ENCODE data around the gene SEMA4A.
A peak's percentile ranks its signal among the peaks of the same experiment; 100 is the strongest.

SEMA4A gene

DNA sequence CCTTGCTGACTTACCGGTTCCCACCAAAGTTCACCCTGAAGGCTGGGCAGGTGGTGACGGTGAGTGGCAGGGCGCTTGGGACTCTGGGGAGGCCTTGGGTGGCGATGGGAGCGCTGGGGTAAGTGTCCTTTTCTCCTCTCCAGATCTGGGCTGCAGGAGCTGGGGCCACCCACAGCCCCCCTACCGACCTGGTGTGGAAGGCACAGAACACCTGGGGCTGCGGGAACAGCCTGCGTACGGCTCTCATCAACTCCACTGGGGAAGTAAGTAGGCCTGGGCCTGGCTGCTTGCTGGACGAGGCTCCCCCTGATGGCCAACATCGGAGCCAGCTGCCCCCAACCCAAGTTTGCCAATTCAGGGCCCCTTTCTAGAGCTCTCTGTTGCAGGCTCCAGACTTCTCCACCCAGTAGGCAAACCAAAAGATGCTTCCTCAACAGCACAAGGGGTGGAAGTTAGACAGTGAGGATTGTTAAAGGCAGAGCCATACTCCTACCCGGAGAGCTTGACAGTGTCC, 16.4 kb upstream of the SEMA4A start:
- no peak for FAIRE-seq

DNA sequence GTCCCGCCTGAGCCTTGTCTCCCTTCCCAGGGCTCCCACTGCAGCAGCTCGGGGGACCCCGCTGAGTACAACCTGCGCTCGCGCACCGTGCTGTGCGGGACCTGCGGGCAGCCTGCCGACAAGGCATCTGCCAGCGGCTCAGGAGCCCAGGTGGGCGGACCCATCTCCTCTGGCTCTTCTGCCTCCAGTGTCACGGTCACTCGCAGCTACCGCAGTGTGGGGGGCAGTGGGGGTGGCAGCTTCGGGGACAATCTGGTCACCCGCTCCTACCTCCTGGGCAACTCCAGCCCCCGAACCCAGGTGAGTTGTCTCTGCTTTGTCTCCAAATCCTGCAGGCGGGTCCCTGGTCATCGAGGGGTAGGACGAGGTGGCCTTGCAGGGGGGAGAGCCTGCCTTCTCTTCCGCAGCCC, 14.9 kb upstream of the SEMA4A start:
- no peak for FAIRE-seq

DNA sequence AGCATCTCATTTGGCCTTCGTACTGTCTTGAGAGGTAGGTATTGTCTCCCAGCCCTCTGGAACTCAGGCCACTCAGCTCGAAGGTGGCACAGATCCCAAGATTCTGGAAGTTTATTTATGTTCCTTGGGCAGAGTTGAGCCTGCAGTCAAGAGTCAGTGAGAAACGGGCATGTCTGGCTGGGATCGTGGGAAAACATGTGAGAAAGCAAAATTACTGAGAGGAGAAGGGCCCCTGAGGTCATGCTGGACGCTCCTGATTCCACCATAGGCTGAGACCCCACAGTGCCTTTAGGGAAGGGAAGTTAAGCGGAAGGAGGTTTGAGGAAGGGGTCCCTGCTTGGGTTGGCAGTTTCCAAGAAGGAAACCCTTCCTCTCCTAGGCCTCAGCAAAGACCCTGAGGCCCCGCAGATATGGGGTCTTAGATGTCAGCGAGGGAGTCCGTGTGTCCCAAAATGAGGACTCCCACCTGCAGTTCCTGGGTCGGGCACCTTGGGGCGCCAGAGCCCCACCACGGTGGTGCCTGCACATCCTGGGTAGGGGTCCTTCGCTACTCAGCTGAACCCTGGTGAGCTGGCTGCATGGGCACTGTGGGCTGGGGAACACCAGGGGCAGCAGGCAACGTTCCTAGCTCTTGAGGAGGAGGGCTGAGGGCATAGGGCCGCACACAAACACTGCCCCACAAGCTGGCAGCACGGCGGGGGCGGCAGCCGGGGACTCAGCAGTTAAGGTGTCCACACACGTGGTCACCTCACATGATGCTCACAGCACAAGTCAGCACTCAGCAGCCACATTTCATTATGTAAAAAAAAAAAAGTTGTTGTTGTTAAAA, 12.3 kb upstream of the SEMA4A start:
- FAIRE-seq: no peak

DNA sequence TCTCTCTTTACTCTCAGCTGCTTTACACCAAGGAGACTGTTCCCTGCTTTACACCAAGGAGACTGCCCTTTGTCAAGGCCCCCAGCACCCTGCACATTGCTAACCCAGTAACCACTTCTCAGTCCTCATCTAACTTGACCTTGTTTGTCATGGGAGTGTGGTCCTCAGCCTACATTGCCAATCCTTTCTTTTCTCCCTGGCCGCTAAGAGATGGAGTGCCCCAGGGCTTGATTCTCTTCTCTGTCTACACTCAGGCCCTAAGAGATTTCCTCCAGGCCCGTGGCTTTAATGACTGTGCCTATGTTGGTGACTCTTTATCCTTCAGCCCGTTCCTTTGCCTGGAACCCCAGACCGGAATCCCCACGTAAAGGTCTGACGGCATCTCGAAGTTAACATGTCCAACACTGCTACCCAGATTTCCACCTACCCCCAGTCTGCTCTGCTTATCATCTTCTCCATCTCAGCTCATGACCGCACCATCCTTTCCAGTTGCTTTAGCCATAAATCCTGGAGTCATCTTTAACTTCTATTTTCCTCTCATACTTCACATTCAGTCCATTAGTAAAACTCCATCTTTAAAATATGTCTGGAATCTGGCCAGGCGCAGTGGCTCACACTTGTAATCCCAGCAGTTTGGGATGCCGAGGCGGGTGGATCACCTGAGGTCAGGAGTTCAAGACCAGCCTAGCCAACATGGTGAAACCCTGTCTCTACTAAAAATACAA, 9.5 kb upstream of the SEMA4A start:
- FAIRE-seq: no peak

DNA sequence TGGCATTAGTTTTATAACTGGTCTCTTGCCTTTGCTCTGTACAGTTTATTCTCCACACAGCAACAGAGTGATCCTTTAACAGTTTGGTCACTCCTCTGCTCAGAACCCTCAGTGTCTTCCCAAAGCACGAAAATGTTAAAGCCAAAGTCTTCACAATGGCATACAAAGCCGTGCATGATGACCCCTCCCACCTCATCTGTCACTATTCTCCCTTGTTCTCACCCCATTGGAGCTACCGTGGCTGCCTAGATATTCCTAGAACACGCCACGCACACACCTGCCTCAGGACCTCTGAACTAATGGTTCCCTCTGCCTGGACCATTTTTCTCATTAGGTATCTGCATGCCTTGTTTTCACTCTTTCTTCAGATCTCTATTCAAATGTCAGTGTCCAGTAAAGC, 8.6 kb upstream of the SEMA4A start:
- no peak for FAIRE-seq

DNA sequence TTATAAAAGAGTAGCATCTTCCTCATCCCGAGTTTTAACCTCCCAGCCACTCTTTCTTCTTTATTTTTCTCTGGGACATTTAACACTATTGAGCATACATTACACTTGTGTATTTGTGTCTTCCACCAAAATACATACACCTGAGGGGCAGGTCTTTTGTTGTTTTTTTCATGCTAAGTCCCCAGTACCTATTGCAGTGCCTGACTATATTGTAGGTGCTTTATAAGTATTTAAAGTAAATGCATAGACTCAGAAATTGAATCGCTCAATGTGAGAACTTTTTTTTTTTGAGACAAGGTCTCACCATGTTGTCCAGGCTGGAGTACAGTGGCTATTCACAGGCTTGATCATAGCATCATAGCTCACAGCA, 7.8 kb upstream of the SEMA4A start:
- FAIRE-seq: no peak

DNA sequence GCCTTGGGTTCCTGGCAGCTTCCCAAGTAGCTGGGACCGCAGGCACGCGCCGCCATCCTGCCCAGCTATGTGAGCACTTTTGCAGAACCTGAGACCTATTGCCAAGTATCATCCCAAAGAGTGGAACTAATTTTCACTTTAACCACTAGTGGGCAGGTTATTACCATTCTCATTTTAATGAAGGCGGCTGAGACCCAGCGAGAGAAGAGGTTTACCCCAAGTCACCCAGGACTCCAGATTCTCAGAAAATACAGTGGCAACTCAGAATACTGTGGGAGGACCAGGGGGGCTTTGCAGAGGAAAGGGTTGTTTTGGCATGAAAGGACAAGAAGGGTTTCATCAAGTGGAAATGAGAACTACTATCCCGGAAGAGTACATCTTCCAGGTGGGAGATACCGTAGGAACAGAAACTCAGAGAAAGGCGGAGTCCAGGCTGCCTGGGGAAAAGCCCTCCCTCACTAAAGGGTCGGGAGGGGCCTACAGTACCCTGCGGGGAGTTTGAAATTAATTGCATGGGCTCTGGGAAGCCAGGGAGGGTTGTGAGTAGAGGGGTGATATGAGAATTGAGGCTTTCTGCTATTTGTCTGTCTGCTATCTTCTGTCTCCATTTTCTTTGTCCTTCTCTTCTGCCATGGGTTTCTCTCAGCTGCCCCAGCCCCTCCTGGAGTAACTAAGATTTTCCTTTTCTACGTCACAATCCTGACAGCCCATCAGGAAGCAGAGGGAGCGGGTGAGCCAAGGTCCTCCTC, 7.2 kb upstream of the SEMA4A start:
- FAIRE-seq: peak; percentile 93

DNA sequence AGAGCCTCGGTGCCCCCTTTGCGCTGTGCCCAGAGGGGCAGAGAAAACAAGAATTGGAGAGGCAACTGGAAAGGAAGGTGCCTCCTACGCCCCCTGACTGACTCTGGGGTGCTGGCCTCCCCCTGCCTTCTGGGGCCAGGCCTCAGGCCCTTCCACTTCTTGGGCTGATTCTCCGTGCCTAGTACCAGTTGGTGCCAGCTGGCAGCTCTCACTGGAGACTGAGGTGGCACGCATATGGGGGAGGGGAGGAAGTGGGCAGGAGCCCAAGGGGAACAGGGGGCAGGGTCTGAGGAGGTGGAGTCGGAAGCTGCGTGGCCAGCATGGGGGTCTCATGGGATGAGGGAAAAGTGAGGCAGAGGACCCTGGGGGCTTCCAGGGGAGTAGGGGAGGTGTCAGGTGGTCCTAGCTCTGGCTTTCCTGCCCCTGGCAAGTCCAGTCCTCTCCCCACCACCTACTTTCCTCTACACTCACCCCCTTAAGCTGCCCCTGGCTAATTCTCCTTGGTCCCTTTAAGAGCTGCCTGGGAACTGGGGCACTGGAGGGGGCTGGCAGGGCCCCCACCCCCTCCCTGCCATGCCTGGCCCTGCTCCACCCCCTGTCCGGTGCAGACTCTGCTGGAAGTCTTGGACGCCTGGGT, 6.5 kb upstream of the SEMA4A start:
- FAIRE-seq: no peak

DNA sequence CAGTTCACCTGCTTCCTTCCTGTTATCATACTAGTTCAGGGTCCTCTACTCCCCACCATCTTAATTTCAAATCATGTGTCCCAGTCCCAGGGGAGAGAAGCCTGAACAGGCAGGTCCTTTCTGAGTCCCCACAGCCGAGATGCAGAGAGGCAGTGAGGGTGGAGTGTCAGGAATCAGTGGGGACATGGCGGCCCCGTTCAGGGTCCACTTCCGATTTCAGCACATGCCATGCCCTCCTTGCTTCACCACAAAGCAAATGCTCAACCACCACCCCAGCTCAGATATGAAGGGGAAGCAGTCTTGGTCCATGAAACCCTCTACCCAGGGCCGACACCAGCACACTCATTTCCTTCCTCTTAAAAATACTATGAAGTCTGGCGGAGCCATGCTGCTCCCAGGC, 5.2 kb upstream of the SEMA4A start:
- no peak for FAIRE-seq

DNA sequence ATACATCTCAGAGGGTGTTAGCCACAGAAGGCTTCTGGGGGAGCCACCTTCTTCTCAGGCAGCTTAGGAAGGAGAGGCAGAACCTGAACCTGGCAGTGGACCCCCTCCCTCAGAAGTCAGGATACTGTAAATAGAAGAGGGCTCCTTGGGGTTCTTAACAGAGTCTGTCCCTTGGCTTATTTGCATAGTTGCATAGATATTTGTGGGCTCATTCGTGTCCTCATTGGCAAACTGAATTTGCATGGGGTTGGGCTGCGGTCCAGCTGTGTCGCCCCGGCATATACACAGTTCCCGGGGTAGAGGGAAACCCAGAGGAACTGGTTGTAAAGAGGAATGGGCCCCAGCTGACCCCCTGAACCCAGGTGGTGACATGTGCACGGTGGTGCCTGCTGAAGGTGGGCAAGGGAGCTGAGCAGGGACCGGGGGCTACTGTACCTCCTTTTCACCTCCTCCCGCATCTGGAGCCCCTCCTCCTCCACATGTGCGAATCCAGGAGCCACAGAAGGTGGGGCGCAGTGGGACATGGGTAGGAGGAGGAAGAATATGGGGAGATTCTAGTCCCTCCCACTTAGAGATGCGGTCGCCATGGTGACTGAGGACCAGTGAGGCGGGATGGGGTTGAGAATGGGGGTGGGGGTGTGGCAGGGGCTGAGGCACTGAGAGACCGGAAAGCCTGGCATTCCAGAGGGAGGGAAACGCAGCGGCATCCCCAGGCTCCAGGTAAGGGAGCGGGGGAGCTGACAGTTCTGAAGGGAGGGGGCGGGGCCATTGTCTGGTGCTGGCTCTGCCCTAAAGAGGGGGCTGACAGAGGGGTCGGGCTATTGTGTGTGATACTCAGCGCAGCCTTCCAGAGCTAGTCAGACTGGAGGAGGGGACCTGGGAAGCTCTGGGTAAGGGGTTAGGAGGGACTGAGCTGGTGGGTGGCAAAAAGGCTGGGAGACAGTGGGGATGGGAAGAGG, 3.7 kb upstream of the SEMA4A start:
- FAIRE-seq: no peak

DNA sequence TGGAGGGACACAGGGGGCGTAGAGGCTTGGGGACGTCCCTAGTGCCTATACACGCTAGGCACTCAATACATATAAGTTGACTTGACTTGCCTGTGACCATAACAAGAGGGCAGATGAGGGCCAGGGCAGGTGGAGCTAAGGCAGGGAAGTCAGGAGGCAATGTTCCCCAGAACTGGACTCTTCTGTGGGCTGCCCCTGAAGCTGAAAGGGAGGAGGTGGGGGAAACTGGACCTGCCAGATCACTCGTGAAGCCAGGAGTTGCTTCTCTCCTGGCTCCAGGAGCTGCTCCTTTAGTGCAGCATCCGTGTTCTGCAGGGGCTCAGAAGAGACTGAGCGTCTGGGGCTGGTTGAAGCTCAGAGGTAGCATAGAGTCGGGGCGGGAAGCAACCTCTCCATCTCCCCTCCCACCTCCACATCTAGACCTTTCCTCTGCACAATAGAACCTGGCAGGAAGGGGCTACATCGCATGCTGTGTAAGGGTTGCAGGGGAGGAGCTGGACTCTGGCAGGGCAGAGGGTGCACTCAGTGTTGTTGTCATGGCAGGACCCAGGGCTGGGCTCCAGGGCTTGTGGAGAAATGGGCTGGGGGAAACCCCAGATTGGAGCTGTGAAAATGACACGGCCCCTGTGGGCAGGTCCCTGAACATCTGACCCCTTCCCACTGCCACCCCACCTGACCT, 2.9 kb upstream of the SEMA4A start:
- no peak for FAIRE-seq

DNA sequence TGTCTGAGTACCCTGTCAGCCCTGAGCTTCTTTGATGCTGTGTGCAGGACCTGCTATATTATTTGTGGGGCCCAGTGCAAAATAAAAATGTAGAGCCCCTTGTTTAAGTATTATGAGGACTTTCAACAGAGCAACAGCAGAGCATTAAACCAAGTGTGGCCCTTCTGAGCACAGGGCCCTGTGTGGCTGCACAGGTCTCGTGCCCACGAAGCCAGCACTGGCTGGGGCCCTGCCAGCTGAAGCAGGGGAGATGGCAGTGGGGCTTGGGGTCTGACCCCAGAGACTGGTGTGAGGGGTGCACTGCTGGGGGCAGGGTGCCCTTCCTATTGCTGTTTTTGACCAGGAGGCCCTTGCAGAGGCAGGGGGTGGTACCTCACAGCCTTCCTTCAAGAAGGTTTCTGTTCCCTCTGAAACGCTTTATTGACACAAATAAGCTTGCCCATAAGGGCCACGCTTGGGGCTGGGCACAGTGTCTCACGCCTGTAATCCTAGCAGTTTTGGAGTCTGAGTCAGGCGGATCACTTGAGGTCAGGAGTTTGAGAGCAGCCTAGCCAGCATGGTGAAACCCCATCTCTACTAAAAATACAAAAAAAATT, 2.2 kb upstream of the SEMA4A start:
- no peak for FAIRE-seq

DNA sequence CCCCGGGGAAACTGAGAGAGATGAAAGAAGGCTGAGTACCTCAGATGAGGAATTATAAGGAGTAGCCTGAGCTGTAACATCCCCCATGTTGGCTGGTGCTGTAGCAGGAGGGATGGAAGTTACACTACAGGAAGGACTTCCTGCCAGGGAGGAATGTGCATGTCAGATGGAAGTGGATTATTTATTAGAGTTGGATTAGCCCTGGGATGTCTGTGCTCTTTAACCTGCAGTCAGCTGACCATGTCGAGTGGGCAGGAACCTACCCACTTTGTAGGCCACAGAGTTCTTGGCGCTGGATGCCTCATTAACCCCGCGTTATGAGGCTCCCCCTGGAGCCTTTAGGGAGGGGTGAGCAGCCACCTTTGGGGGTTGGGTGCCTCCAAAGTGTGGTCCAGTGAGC, 757 bp upstream of the SEMA4A start:
- FAIRE-seq: no peak

DNA sequence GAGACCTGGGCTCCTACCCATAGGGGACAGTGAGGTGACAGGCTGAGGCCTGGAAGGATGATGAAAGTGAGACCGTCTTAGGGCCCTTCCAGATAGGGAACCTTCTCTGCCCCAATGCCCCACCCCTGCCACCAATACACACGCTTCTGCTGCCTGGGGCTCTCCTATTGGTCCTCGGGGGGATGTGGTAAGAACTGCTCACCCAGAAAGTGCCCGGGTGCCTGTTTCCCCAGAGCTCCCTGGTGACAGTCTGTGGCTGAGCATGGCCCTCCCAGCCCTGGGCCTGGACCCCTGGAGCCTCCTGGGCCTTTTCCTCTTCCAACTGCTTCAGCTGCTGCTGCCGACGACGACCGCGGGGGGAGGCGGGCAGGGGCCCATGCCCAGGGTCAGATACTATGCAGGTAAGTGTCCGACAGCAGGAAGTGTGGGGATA, 948 bp downstream of the SEMA4A start:
- FAIRE-seq: no peak

DNA sequence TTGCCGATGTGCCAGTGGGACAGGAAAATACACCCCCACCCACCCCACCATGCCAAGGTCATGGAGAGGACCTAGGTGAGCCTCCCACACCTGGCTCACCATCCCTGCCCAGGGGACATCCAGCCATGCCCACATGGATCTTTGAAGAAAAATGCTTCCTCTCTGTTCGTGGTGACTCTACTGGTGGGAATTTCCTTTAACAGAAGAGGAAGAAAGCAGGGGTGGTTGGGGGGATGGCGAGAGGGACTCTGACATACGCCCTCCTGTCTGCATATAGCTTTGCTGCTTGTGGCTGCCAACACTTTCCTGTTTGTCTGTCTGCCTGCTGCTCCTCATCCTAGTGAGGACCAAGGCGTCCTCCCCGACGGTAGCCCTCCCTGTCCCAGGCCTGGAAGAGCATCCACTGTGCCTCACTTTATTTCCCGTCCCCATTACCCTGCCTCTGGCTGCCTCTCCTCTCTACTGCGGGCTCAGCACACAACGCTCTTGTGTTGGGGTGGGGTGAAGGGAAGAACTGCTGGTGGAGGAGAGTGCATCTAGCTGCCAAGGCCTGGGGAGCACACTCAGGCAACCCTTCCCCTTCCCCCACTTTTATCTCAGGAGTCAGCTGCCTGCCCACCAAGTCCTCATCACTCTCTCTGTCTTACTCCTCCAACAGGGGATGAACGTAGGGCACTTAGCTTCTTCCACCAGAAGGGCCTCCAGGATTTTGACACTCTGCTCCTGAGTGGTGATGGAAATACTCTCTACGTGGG, 2.5 kb downstream of the SEMA4A start:
- no peak for FAIRE-seq

DNA sequence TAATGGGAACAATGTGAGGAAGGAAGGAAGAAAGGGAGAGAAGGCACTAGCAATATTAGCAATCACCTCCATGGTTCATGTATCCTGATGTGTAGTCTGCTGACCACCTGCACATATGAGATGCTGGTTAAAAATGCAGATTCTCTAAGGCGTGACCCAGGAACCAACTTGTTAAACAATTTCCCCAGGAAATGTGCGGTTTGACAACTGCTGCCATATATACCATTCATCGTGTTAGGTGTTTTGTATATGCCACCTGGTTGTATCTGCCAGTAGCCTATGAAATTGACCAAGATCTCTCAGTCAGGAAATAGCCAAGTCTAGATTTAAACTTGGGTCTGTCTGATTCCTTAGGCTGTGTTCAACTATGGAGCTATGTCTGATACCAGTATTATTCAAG, 4.1 kb downstream of the SEMA4A start:
- FAIRE-seq: no peak

DNA sequence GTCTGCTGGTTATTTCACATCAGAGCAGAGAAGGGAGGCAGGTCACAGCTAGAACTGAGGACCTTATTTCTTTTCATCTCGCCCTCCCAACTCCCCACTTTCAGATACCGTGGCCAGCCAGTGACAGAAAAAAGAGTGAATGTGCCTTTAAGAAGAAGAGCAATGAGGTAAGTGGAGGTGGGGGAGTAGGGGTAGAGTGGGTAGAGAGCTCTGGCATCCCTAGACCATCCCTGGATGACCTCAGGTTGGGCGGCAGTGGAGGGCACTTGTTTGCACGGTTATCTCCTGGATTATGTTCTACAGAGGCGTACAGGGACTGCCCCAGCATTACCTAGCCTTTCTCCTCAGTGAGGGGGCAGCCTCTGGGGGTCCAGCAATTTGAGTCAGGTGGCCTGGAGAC, 4.6 kb downstream of the SEMA4A start:
- FAIRE-seq: no peak

DNA sequence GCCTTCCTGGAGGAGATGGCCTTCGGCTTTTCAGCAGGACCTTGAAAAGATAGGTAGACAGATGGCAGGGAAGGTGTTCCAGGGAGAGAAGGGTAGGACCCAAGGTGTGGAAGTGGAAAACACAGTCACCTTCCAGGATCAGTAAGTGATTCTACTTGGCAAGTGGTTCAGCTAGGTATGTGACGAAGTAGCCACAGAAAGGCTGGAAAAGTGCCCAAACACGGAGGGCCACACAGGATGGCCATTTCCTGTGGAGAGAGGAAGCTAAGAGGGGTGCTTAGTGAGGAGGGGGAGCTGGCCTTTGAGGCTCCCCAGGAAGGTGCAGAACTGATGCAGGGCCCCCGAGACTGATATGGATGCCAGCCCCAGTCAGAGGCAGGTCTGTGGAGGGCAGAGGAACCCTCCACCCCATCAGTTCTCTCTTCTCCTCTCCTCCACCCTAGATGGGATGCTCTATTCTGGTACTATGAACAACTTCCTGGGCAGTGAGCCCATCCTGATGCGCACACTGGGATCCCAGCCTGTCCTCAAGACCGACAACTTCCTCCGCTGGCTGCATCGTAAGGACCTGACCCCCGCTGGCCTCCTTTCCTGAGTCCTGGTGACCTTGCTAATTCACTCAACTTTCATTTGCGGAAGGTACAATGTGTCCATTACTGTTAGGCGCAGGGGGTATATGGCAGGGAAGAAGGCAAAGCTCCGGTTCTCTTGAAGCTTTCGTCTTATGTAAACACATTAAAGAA, 6.8 kb downstream of the SEMA4A start:
- FAIRE-seq: no peak

DNA sequence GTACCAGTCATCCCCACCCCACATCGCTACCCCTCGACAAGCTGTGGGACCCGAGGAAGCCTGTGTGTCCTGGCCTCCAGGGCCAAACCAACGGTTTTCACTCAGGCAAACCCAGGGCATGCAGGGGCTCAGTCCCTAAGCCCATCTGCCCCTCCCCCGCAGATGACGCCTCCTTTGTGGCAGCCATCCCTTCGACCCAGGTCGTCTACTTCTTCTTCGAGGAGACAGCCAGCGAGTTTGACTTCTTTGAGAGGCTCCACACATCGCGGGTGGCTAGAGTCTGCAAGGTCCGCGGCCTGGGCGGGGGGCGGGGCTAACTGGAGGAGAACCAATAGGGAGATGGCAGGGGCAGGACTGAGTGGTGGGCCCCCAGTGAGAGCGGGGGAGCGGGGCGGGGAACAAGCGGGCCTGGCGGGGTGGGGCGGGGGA, 7.4 kb downstream of the SEMA4A start:
- no peak for FAIRE-seq
